WI38 (cell line): ENCODE results near the gene TRDN.

Source experiments
- H3K4me3 ChIP-seq: 2 replicates; pipeline ENCODE4 v1.5.1; 2011; ENCODE audit warnings: low read depth, mild to moderate bottlenecking, control low read depth, low read length
- TF ChIP-seq, protein P1 (sequence below): IDR thresholded peaks from 2 replicates; pipeline ENCODE4 v1.5.1; 2012; ENCODE audit warnings: low read depth, mild to moderate bottlenecking, control low read depth, low read length

The TRDN gene

DNA sequence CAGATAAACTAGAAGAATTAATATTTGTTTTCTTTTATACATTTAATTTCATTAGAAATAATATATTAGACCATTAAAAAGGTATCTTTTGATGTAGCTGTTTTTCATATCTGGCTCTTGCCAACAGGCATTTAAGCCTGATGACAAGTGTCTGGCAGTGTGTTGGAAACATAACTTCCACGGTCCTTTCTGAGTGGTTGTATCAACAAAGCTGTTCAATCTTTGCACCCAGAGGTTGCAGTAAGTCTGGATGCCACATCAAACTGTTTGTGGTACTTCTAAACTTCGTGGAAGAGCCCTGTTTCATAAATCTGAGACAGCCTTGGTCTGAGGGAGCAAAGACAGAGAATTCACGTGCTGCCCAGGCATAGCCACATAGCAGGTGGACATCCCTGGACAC lies 197.4 kb downstream of the TRDN start:
- TF ChIP-seq, protein P1, sequence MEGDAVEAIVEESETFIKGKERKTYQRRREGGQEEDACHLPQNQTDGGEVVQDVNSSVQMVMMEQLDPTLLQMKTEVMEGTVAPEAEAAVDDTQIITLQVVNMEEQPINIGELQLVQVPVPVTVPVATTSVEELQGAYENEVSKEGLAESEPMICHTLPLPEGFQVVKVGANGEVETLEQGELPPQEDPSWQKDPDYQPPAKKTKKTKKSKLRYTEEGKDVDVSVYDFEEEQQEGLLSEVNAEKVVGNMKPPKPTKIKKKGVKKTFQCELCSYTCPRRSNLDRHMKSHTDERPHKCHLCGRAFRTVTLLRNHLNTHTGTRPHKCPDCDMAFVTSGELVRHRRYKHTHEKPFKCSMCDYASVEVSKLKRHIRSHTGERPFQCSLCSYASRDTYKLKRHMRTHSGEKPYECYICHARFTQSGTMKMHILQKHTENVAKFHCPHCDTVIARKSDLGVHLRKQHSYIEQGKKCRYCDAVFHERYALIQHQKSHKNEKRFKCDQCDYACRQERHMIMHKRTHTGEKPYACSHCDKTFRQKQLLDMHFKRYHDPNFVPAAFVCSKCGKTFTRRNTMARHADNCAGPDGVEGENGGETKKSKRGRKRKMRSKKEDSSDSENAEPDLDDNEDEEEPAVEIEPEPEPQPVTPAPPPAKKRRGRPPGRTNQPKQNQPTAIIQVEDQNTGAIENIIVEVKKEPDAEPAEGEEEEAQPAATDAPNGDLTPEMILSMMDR, result no peak
- no peak overlapping the region for H3K4me3 ChIP-seq

DNA sequence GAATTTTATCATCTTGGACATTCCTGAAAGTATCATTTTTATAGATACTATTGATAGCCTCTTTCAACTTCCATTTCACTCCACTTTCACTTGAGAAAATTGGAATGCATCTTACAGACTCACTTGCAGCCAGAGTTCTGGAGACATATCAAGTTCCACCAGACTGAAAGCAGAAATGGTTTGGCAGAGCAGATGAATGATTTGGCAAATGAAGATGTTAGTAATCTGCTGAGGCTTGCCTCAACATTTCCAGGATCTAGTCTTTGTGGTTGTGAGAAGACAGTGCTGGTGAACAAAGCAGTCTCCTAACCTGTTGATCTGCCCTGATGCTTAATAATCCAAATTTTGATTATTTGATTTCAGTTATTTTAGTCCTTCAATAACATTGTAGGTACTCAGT lies 202.6 kb downstream of the TRDN start:
- TF ChIP-seq, protein P1, result no peak
- H3K4me3 ChIP-seq, result no peak overlapping the region

DNA sequence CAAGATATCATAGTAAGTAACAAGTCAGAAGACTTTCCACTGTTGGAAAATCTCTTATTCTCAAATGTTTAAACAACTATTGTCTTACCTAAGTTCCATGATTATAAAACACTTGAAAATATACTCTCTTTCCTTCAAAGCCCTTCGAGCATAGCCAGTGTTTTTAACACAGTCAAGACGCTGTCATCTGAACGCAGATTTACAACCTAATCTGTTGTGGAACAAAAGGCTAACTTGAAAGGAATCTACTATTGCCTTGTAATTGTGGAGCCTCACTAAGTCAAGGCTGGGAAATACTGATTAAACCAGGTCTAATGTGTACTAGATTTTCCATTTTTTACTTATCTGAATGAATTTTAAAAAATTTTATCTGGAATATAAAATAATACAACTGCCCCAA lies 205.8 kb downstream of the TRDN start:
- TF ChIP-seq, protein P1, result no peak
- H3K4me3 ChIP-seq, result no peak overlapping the region

DNA sequence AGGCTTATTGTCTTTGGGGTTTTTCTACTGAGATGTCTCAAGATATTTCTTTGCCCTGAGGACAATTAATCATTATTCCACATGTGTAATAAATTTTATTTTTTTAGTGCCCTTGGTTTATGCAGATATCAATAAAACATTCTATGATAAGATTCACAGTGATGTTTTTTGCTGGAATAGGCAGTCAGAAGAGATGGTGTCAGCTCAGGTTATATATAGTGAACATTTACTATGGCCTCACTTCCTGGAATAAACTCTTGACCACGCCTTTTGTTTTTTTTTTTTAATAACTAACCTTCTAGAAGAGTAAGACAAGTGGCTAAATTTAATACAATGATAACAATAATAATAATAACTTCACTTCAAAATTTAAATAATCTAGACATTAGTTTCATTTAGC lies 209.7 kb downstream of the TRDN start:
- no peak overlapping the region for H3K4me3 ChIP-seq
- TF ChIP-seq, protein P1, result no peak

DNA sequence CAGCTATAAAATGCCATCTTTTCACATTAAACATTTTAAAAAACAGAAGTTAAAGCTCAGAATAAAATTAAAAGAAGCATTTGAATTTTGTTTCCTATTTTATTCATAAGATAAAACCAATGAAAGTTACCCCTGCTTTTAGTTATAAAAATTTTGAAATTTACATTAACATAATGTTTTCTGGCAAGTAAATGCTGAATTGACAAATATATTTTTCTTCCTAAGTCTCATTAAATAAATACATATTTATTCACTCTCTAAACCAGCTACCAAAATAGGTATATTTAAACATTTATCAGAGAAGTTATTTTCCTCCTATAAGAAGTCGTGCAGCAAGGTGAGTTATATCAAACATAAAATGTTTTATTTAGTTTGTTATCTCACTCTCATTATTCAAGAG lies 213.6 kb downstream of the TRDN start:
- TF ChIP-seq, protein P1, result no peak

DNA sequence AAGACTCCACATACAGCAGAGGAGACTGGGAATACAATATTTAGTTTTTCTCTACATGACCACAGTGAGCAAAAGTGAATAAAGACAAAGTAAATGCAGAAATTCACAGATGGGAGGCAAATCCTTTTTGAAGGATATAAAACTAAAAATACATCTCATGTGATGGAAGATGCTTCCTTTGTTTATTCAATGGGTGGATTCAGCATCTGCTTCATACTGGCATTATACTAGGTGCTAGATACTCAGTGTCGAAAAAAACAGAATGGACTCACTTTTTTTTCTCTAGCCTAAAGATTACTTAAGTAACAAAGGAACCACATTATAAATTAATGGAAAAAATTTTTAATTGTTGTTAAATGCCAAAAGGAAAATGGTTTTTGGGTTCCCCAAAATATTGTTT lies 216.2 kb downstream of the TRDN start:
- TF ChIP-seq, protein P1, result no peak
- no peak overlapping the region for H3K4me3 ChIP-seq

More for the DNA sequence above, 213.6 kb downstream of the TRDN start:
- H3K4me3 ChIP-seq, result no peak overlapping the region

DNA sequence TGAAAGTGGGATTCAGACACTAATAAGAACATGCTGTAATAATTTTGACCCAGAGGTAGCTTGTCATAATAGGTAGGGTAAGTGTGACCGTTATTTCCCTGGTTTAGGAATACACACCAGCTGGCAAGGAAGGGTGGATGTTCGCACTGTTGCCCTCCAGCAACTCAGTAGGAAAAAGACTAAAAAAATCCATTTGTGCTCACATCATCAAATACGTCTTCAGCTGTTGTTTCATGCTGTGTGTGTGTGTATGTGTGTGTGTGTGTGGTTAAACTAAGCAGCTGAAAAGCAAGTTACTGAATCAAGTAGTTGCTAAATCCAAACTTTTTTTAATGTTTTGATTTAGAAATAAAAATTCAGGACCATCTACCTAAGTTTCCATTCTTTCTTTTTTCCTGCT lies 218.7 kb downstream of the TRDN start:
- TF ChIP-seq, protein P1, result no peak
- no peak overlapping the region for H3K4me3 ChIP-seq
